GM21737 (cell line): Measurements from ENCODE around the gene SEL1L.
"Not testable (repeated sequence)": the region's sequence is repeated elsewhere in the genome, so short reads cannot be mapped to it uniquely, and the experiment has no call there.

Experiments
- ATAC-seq: cut with Tn5 transposase; IDR thresholded peaks from one replicate; pipeline ENCODE4 v1.9.1; 2021; ENCODE audit warnings: mild to moderate bottlenecking, moderate library complexity; ENCODE audit not compliant: unreplicated experiment

SEL1L gene

DNA sequence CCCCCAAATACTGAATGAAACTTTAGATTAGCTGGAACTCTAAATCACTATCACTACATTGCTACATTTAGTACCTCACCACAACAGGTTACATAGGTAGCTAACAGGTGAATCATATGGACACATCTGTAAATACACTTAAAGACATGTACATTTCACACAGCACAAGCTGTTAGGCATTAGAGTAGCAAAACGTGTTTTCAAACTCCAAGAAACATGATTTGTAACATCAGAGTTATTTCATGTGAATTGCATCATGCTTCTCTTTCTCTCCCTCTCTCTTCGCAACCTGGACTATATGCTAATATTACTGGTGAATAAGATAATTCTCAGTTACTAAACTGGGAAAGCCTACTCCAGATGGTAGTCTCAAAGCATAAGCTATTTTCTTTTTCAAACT, 4.3 kb downstream of the SEL1L start:
- no peak for ATAC-seq

GRCh38 chr14:81525129-81525528, 8.5 kb downstream of the SEL1L start:
- ATAC-seq = no peak

DNA sequence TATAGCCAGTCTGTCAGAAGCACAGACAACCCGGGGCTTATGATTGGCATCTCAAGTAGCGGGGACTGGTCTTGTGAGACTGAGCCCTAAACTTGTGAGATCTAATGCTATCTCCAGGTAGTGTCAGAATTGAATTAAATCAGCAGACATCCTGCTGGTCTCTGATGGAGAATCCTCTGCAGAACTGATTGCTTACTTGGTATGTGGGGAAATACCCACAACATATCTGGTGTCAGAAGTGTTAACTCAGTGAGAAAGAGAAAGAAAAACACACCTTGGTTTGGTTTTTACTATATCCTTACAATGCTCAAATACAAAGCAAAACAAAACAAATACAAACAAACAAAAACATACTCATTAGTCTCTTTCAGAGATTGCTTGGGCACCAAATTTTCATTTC, 10.0 kb downstream of the SEL1L start:
- peak; percentile 41 for ATAC-seq

DNA sequence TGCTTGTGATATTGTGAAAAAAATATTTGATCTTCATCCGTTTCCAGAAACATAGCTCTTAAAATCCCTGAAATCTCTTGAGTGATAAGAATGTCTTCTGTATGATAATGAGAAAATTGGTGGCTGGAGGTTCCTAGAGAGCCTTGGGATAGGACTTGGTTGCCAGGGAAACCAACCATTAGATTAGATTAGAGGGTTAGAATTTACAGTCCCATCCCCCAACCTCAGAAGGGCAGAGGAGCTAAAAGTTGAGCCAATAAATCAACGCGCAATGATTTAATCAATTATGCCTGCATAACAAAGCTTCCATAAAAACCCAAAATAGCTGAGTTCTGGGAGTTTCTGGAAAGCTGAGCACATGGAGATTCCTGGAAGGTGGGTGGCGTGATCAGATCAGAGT, 10.6 kb downstream of the SEL1L start:
- no peak for ATAC-seq

- no peak for ATAC-seq
These were observed 12.3 kb downstream of the SEL1L start for GRCh38 chr14:81521356-81521755.

GRCh38 chr14:81519200-81520011, 14.2 kb downstream of the SEL1L start:
- ATAC-seq = peak; percentile 91

- no peak for ATAC-seq
These were observed 15.8 kb downstream of the SEL1L start for GRCh38 chr14:81517798-81518398.

- no peak for ATAC-seq
These were observed 16.5 kb downstream of the SEL1L start for GRCh38 chr14:81516986-81517797.

GRCh38 chr14:81515927-81516326, 17.7 kb downstream of the SEL1L start:
- ATAC-seq = not testable (repeated sequence)

DNA sequence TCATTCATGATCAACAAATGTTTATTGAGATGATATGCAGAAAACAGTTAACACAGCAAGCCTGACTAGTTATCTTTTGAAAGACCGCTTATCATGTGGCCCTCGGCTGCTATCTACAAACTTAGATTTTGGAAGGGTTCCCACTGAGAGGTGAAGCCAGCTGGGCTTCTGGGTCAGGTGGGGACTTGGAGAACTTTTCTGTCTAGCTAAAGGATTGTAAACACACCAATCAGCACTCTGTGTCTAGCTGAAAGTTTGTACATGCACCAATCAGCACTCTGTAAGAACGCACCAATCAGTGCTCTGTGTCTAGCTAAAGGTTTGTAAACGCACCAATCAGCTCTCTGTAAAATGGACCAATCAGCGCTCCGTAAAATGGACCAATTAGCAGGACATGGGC, 20.8 kb downstream of the SEL1L start:
- not testable (repeated sequence) for ATAC-seq

DNA sequence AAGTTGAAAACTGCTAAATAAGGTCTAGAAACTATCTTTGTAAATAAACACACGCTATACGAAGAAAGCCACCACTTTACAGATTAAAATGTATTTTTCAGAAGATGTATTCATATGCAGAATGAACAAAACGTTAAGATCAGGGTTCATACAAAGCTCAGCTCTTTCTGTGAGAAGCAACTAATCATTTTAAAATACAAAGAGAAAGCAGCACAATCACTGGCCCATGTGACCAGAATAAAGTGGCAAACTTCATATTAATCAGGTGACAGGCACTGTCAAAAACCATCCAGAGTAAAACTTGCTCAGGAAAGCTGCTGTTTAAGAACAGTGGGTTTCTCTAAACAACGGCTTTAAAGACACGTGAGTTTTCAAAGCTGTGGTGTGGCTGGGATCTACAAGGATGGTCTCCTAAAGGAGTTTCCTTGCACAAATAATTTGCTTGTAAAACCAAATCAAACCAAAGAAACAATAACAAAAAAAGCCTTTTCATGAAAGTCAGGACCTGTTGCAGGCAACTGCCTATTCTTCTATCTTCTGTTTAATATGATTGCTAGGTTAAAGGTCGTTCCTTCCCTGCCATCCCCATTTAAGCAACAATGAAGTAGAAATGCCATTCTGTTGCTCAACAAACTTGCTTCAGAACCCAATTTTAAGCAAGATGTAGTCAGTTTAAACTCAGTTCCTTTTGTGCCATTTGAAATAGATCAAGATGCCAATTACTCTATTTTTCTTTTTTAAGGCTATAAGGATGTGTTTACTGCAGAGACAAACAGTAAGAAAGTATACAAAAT, 22.3 kb downstream of the SEL1L start:
- ATAC-seq = no peak

DNA sequence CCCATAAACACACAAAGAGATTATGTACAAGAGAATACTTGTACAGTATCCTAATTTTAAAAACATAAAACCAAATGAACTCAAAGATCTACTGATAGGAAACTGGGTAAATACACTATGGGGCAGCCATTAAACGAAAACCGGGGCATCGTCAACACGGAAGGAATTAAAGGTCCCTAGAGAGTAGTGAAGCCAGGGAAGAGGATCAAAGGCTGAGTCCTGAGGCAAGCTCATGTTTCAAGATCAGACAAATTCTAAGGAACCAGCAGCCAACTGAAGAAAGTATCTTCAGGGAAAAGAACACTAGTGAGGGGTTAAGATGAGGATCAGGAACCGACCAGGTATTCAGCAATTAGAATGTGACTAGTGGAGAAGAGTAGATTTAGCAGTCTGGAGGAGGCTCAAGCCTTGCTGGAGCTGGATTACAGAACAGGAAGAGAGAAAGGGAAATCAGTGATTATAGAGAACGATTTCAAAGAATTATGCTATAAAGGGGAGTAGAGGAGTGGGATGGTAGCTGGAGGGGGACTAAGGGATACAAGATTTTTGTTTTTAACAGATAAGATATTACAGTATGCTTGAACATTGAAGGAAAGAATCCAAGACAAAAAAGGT, 23.7 kb downstream of the SEL1L start:
- ATAC-seq = no peak

GRCh38 chr14:81509321-81509720, 24.3 kb downstream of the SEL1L start:
- ATAC-seq = no peak

GRCh38 chr14:81506487-81506886, 27.2 kb downstream of the SEL1L start:
- no peak for ATAC-seq

DNA sequence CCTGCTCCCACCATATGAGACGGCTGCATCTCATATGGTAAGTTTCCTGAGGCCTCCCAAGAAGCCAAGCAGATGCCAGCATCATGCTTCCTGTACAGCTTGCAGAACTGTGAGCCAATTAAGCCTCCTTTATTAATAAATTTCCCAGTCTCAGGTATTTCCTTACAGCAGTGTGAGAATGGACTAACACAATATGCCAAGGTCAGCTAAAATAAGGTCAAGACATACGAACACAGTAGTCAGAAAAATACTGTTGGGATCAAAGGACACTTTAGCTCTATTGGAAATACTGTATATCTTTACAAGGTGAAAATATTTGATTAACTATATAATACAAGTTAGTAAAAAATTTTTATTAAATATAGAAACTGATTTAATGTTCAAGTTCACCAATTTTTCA, 28.8 kb downstream of the SEL1L start:
- no peak for ATAC-seq

DNA sequence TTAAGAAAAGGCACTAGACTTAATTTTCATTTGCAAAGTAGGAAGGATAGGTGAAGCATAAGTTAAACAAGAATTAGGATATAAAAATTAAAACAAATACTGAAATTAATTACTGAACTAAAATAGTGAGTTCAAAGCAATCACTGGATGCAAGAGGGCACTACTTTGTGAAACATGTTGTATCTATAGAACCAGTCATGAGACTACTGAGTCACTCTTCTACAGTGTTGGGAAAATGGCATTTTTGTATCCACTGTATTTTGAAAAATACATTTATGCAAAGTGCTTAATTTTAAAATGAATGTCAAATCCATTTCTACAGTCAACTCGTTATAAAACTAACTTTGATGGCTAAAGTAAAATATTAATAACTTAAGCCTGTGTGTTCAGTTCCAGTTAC, 47.9 kb downstream of the SEL1L start:
- no peak for ATAC-seq

GRCh38 chr14:81485372-81485771, 48.3 kb downstream of the SEL1L start:
- ATAC-seq = no peak

GRCh38 chr14:81484120-81484519, 49.5 kb downstream of the SEL1L start:
- no peak for ATAC-seq

- no peak for ATAC-seq
These were observed 52.9 kb downstream of the SEL1L start for GRCh38 chr14:81480741-81481140.

- no peak for ATAC-seq
These were observed 55.2 kb downstream of the SEL1L start for GRCh38 chr14:81478446-81478845.

DNA sequence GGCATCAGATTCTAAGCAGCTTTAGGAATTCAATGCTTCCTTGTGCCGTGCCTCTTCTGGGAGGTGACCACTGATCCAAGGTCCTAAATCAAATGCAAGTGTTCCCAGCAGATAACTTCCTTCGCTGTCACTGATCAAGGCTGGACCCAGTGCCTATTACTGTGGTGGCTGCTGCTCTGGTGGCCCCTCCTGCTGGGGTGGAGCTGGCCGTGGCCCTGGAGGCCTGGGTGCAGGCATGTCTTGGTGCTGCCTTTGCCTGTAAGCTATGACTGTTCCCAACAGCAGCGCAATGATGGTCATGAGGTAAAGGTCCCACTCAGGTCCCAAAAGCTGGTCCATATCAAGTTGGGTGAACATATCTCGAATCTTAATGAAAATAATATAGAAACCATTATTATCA, 56.8 kb downstream of the SEL1L start:
- no peak for ATAC-seq
